GM18505 (cell line): ENCODE results near the gene IL2RA.
"Not testable (repeated sequence)": the region's sequence is repeated elsewhere in the genome, so short reads cannot be mapped to it uniquely, and the experiment has no call there.

Experiments
- ATAC-seq: cut with Tn5 transposase; IDR thresholded peaks from one replicate; pipeline ENCODE4 v1.9.1; 2021; ENCODE audit not compliant: unreplicated experiment
- POLR2A ChIP-seq: IDR thresholded peaks from 4 replicates; pipeline ENCODE4 v1.6.1; 2011; ENCODE audit warnings: borderline replicate concordance; ENCODE audit not compliant: insufficient read depth, insufficient read length; ENCODE audit errors: extremely low read depth

The IL2RA gene

GRCh38 chr10:5975641-5976473 is 86.3 kb downstream of the IL2RA start:
- peak; percentile 45 for TF ChIP-seq POLR2A
- peak; percentile 48 for ATAC-seq

- no peak for ATAC-seq
- no peak for TF ChIP-seq POLR2A
Observed at GRCh38 chr10:5973069-5973468, 89.1 kb downstream of the IL2RA start.

GRCh38 chr10:5971886-5972285 is 90.3 kb downstream of the IL2RA start:
- TF ChIP-seq POLR2A: no peak
- ATAC-seq: no peak

- no peak for ATAC-seq
- TF ChIP-seq POLR2A: peak; percentile 45
Observed at GRCh38 chr10:5971315-5971832, 90.8 kb downstream of the IL2RA start.

- ATAC-seq: no peak
- TF ChIP-seq POLR2A: no peak
Observed at GRCh38 chr10:5970527-5970926, 91.6 kb downstream of the IL2RA start.

GRCh38 chr10:5970066-5970465 is 92.1 kb downstream of the IL2RA start:
- no peak for ATAC-seq
- no peak for TF ChIP-seq POLR2A

- ATAC-seq: no peak
- TF ChIP-seq POLR2A: no peak
Observed at GRCh38 chr10:5968681-5969453, 93.3 kb downstream of the IL2RA start.

- TF ChIP-seq POLR2A: no peak
- no peak for ATAC-seq
Observed at GRCh38 chr10:5968037-5968680, 94.0 kb downstream of the IL2RA start.

- no peak for ATAC-seq
- TF ChIP-seq POLR2A: no peak
Observed at GRCh38 chr10:5965266-5965665, 96.9 kb downstream of the IL2RA start.

GRCh38 chr10:5964736-5965135 is 97.4 kb downstream of the IL2RA start:
- no peak for TF ChIP-seq POLR2A
- ATAC-seq: no peak

- TF ChIP-seq POLR2A: no peak
- ATAC-seq: no peak
Observed at GRCh38 chr10:5963591-5963990, 98.6 kb downstream of the IL2RA start.

GRCh38 chr10:5963071-5963470 is 99.1 kb downstream of the IL2RA start:
- ATAC-seq: no peak
- TF ChIP-seq POLR2A: no peak

- not testable (repeated sequence) for ATAC-seq
Observed at GRCh38 chr10:5962358-5962940, 99.7 kb downstream of the IL2RA start.
